Endothelial cell of umbilical vein (primary cell): ENCODE measurements around the gene IPP. TPM values are rescaled to one million over a fixed set of nuclear protein-coding genes. Genes with fewer than 3 reads are reported as not detected.

Source experiments
- BruUV-seq: library from RNA; stranded (reverse); fragments of 400-500 nt; replicated peaks from 2 replicates; lab custom pipeline; 2021; lab: Mats Ljungman, UMichigan
- CTCF ChIA-PET: fragments of 300-600, 350-600 bp; sonication (Branson Sonifier 250); formaldehyde crosslinking; loops from one replicate; lab custom pipeline; 2021; ENCODE audit warnings: antibody characterized with exemption, inconsistent platforms; lab: Charles Lee
- POLR2A ChIA-PET: fragments of 300-600, 350-600 bp; sonication (Branson Sonifier 250); formaldehyde crosslinking; loops from one replicate; lab custom pipeline; 2021; ENCODE audit warnings: antibody characterized with exemption, inconsistent platforms; lab: Charles Lee
- DNase-seq: peaks from one replicate; pipeline ENCODE4 v3.0.0-alpha.2; 2011; ENCODE audit warnings: low read depth, low spot score
- FAIRE-seq: peaks from 2 replicates; lab custom pipeline; 2011; peaks lifted over from hg19 to GRCh38; lab: Jason Lieb, UNC
- H2AFZ ChIP-seq: 2 replicates; pipeline ENCODE4 v1.6.0; 2012; ENCODE audit warnings: low read depth, low read length, control low read depth, inconsistent platforms
- H3K27ac ChIP-seq: 2 replicates; pipeline ENCODE4 v1.5.1; 2011; ENCODE audit warnings: low read depth, mild to moderate bottlenecking, control low read depth, low read length, moderate library complexity; ENCODE audit not compliant: insufficient read depth
- H3K27me3 ChIP-seq, 2 experiments: 2 replicates each; pipeline versions ENCODE4 v1.6.0 to v1.6.1; 2011; ENCODE audit warnings: low read length in 2 of 2, mixed read lengths in 1 of 2; ENCODE audit not compliant: control insufficient read depth in 2 of 2, insufficient read depth in 2 of 2
- H3K36me3 ChIP-seq, 2 experiments: 2 replicates in 1 of 2; 3 replicates in 1 of 2; pipeline ENCODE4 v1.5.1; 2011; ENCODE audit warnings: low read length in 2 of 2, mild to moderate bottlenecking in 1 of 2, moderate library complexity in 1 of 2; ENCODE audit not compliant: control insufficient read depth in 2 of 2, insufficient read depth in 2 of 2; ENCODE audit errors: extremely low read depth in 1 of 2
- H3K4me1 ChIP-seq: 3 replicates; pipeline ENCODE4 v1.5.1; 2011; ENCODE audit warnings: mild to moderate bottlenecking, low read length; ENCODE audit not compliant: control insufficient read depth, insufficient read depth; ENCODE audit errors: extremely low read depth
- H3K4me2 ChIP-seq: 2 replicates; pipeline ENCODE4 v1.6.1; 2011; ENCODE audit warnings: low read length, control low read depth, mixed read lengths; ENCODE audit not compliant: insufficient read depth
- H3K4me3 ChIP-seq, 3 experiments: fragments of 200-600 bp in 1 of 3; sonication (generic), shearing (Covaris generic) in 1 of 3; replicated peaks in 1 of 3; 2 replicates each; pipeline ENCODE4 v1.5.1; 2011 to 2016; ENCODE audit warnings: control low read depth in 3 of 3, low read length in 3 of 3, mild to moderate bottlenecking in 2 of 3, inconsistent platforms in 1 of 3, low read depth in 1 of 3, moderate library complexity in 1 of 3; ENCODE audit not compliant: insufficient read depth in 1 of 3
- H3K79me2 ChIP-seq: 2 replicates; pipeline ENCODE4 v1.6.0; 2012; ENCODE audit warnings: low read length, inconsistent platforms; ENCODE audit not compliant: control insufficient read depth, insufficient read depth
- H3K9ac ChIP-seq: replicated peaks from 2 replicates; pipeline ENCODE3; 2011; ENCODE audit warnings: low read length, control low read depth; ENCODE audit not compliant: insufficient read depth; ENCODE audit errors: extremely low read depth
- H3K9me1 ChIP-seq: replicated peaks from 3 replicates; pipeline ENCODE4 v1.6.0; 2011; ENCODE audit warnings: mild to moderate bottlenecking, low read length; ENCODE audit not compliant: control insufficient read depth, insufficient read depth; ENCODE audit errors: extremely low read depth
- H3K9me3 ChIP-seq: replicated peaks from 2 replicates; pipeline ENCODE4 v1.5.1; 2012; ENCODE audit warnings: low read length, inconsistent platforms; ENCODE audit not compliant: control insufficient read depth, insufficient read depth
- H4K20me1 ChIP-seq: replicated peaks from 2 replicates; pipeline ENCODE3; 2011; ENCODE audit warnings: mild to moderate bottlenecking, low read length; ENCODE audit not compliant: control insufficient read depth, insufficient read depth; ENCODE audit errors: extremely low read depth
- CTCF ChIP-seq, 2 donors: IDR thresholded peaks; 1 replicate in 1 of 2; 2 replicates in 1 of 2; pipeline ENCODE4 v1.5.1; 2011; ENCODE audit warnings: low read length in 2 of 2, mild to moderate bottlenecking in 2 of 2, moderate library complexity in 2 of 2, control low read depth in 1 of 2, inconsistent platforms in 1 of 2, low read depth in 1 of 2; ENCODE audit not compliant: insufficient read depth in 1 of 2; ENCODE audit errors: extremely low read depth in 1 of 2
- EZH2 ChIP-seq: IDR thresholded peaks from 2 replicates; pipeline ENCODE4 v1.6.1; 2012; ENCODE audit warnings: borderline replicate concordance, low read depth, mild to moderate bottlenecking, moderate library complexity, low read length, inconsistent platforms; ENCODE audit not compliant: severe bottlenecking
- FOS ChIP-seq: IDR thresholded peaks from 2 replicates; pipeline ENCODE4 v1.6.1; 2011; ENCODE audit warnings: mild to moderate bottlenecking, low read length, moderate library complexity, borderline replicate concordance; ENCODE audit not compliant: insufficient read depth
- GATA2 ChIP-seq: IDR thresholded peaks from 2 replicates; pipeline ENCODE4 v1.7.0; 2011; ENCODE audit warnings: low read depth, mild to moderate bottlenecking, moderate library complexity, mixed read lengths, low read length; ENCODE audit not compliant: insufficient read length, insufficient read depth
- JUN ChIP-seq: IDR thresholded peaks from 2 replicates; pipeline ENCODE4 v1.6.1; 2011; ENCODE audit warnings: borderline replicate concordance, low read depth; ENCODE audit not compliant: insufficient read length, insufficient read depth
- MAX ChIP-seq: IDR thresholded peaks from 2 replicates; pipeline ENCODE4 v1.6.1; 2011; ENCODE audit not compliant: insufficient read depth, insufficient read length
- MYC ChIP-seq: IDR thresholded peaks from one replicate; pipeline ENCODE4 v1.6.1; 2011; ENCODE audit warnings: mild to moderate bottlenecking, low read depth, low read length
- POLR2A ChIP-seq: IDR thresholded peaks from 2 replicates; pipeline ENCODE4 v1.6.1; 2012; ENCODE audit warnings: low read depth, mild to moderate bottlenecking, control low read depth, low read length
- POLR2AphosphoS5 ChIP-seq: IDR thresholded peaks from 2 replicates; pipeline ENCODE4 v1.6.1; 2012; ENCODE audit warnings: low read depth, mild to moderate bottlenecking, control low read depth, low read length, moderate library complexity; ENCODE audit not compliant: insufficient read depth
- dilution Hi-C: fragments of 300-500 bp; cut with MboI; formaldehyde crosslinking; loops from one replicate; pipeline ENCODE4 v1.15.0; 2019; ENCODE audit warnings: low sequenced_read_pairs; ENCODE audit not compliant: extremely low pct_ligation_motif_present
- intact Hi-C: fragments of 100-400 bp; cut with micrococcal nuclease; formaldehyde crosslinking; loops from one replicate; pipeline ENCODE4 v1.10.0; 2022
- polyA plus RNA-seq, 4 experiments: library from polyadenylated mRNA; depleted of rRNA in 3 of 4; stranded (reverse) in 3 of 4; unstranded in 1 of 4; fragments of >200 nt; gene quantifications; 2 replicates each; pipeline versions ENCODE4 v1.2.1 to v1.2.3, GENCODE V29; 2011 to 2012; ENCODE audit warnings: missing spikeins in 1 of 4
- total RNA-seq: library from RNA; stranded (reverse); gene quantifications from 2 replicates; pipeline ENCODE4 v1.2.3, GENCODE V29; 2021

IPP gene
- total and polyA plus RNA-seq, 2 donors (not counting 3 experiments of a cell fraction or from before 2014, with no cell fraction given) = 2.1 to 6.3 TPM

- H2AFZ ChIP-seq = no peak overlapping the region
- no peaks in the 10 kb centered on the region for H3K79me2 ChIP-seq
- POLR2A ChIA-PET = no interaction called here
- H3K4me1 ChIP-seq = no peaks in the 10 kb centered on the region
- no peaks in the 10 kb centered on the region for H3K9me1 ChIP-seq
- no peaks in the 10 kb centered on the region for H3K27me3 ChIP-seq
- no peak overlapping the region for H3K4me2 ChIP-seq
- no peak for TF ChIP-seq POLR2AphosphoS5
- TF ChIP-seq CTCF (IDR thresholded peaks at IDR 0.05; ENCODE audit: extremely low read depth in 1 of 2, insufficient read depth in 1 of 2, low read depth in 1 of 2, low read length in 2 of 2) = no peak
- TF ChIP-seq POLR2A = no peak
- no peak for TF ChIP-seq FOS
- TF ChIP-seq EZH2 = no peak
- TF ChIP-seq JUN = no peak
- TF ChIP-seq MYC = no peak
- TF ChIP-seq GATA2 = no peak
- no peak for TF ChIP-seq MAX
- dilution Hi-C loops (no loop called here), intact Hi-C loops (no loop called here)
- no peaks in the 10 kb centered on the region for H3K9me3 ChIP-seq
- no TSS peak for BruUV-seq
- no peaks in the 10 kb centered on the region for H3K36me3 ChIP-seq
- CTCF ChIA-PET = no interaction called here
- DNase-seq (no peak), FAIRE-seq (no peak)
- H3K9ac ChIP-seq = no peak overlapping the region
- H4K20me1 ChIP-seq = no peaks in the 10 kb centered on the region
- H3K27ac ChIP-seq = no peak overlapping the region
- H3K4me3 ChIP-seq = no peak overlapping the region
Observed at GRCh38 chr1:45704637-45705036, 45.8 kb downstream of the IPP start.
